Pancreas (tissue), 10 donors: ENCODE measurements around the gene SETBP1. TPM values are rescaled to one million over a fixed set of nuclear protein-coding genes. Genes with fewer than 3 reads are reported as not detected.

ENCODE experiments used
- ATAC-seq, 4 donors: fragments of 200-7000 bp; cut with Tn5 transposase; one replicate each; pipeline versions ENCODE4 v1.8.0 to v1.9.1; 2020; ENCODE audit warnings: mild to moderate bottlenecking in 4 of 4, moderate library complexity in 4 of 4
- DNase-seq, 6 donors: peaks; one replicate each; pipeline ENCODE4 v3.0.0-alpha.2; 2020
- FAIRE-seq: peaks from 2 replicates; lab custom pipeline; 2012; peaks lifted over from hg19 to GRCh38; lab: Jason Lieb, UNC
- H3K27ac ChIP-seq, 4 donors: fragments of 200-600 bp; sonication (generic); 1 replicate in 3 of 4; 2 replicates in 1 of 4; pipeline versions ENCODE4 v1.5.0 to v1.8.0; 2020
- H3K27me3 ChIP-seq, 4 donors: fragments of 200-600 bp; one replicate each; pipeline ENCODE4 v1.8.0; 2021
- H3K36me3 ChIP-seq, 3 donors: fragments of 200-600 bp; sonication (generic) in 1 of 3; one replicate each; pipeline versions ENCODE4 v1.5.0 to v1.8.0; 2020 to 2021
- H3K4me1 ChIP-seq, 3 donors: fragments of 200-600 bp; one replicate each; pipeline ENCODE4 v1.8.0; 2021
- H3K4me3 ChIP-seq, 4 donors: fragments of 200-600 bp; sonication (generic) in 2 of 4; one replicate each; pipeline versions ENCODE4 v1.5.0 to v1.8.0; 2020 to 2021
- H3K9me3 ChIP-seq, 4 donors: fragments of 200-600 bp; one replicate each; pipeline ENCODE4 v1.8.0; 2021
- WGBS, 2 donors: extraction: QIAGEN DNeasy Blood & Tissue Kit; methylation state at CpG; one replicate each; pipeline ENCODE4 v1.1.7; 2013; 5-methylcytosine and 5-hydroxymethylcytosine counted together
- intact Hi-C, 3 donors: fragments of 100-400 bp; cut with DNase I; formaldehyde crosslinking; loops; one replicate each; pipeline versions ENCODE4 v1.11.1 to v1.14.2; 2022
- polyA plus RNA-seq, 2 donors: library from polyadenylated mRNA; stranded (reverse); fragments of 200-250 nt; gene quantifications; one replicate each; pipeline ENCODE4 v1.2.3, GENCODE V29; 2013
- total RNA-seq, 6 donors: library from RNA; stranded (reverse); fragmentation: NEBNext Ultra II Directional in 4 of 6; extraction: Animal tissue kit (Norgen Biotek cat#: 25700) in 4 of 6; gene quantifications; one replicate each; pipeline versions ENCODE4 v1.2.1 to v1.2.4, GENCODE V29; 2021 to 2023
- TF ChIP-seq, protein P1 (sequence below), 4 donors: fragments of 200-600 bp; sonication (generic) in 3 of 4; IDR thresholded peaks; one replicate each; pipeline versions ENCODE4 v1.5.0 to v1.8.0; 2021; ENCODE audit warnings: antibody characterized with exemption in 4 of 4
- donor health status: healthy with polysubstance abuse.
- donor health status: DM: no; HTN: no; CAD: no; lungs with moderate emphysema.
- donor health status: DM: no; HTN: no; CAD: no.
- donor health status: control.
- donor health status: control.
- donor health status: Bipolar disorder and iron deficiency.
- donor health status: DM: yes; HTN: yes; CAD: no.
- donor health status: DM: no; HTN: no; CAD: no.
- donor health status: DM: no; HTN: no; CAD: no.
- donor health status: DM: yes; HTN: yes; CAD: no.

SETBP1 gene
- total and polyA plus RNA-seq, 8 donors: 3.9 to 24.0 (median 18.1) TPM

DNA sequence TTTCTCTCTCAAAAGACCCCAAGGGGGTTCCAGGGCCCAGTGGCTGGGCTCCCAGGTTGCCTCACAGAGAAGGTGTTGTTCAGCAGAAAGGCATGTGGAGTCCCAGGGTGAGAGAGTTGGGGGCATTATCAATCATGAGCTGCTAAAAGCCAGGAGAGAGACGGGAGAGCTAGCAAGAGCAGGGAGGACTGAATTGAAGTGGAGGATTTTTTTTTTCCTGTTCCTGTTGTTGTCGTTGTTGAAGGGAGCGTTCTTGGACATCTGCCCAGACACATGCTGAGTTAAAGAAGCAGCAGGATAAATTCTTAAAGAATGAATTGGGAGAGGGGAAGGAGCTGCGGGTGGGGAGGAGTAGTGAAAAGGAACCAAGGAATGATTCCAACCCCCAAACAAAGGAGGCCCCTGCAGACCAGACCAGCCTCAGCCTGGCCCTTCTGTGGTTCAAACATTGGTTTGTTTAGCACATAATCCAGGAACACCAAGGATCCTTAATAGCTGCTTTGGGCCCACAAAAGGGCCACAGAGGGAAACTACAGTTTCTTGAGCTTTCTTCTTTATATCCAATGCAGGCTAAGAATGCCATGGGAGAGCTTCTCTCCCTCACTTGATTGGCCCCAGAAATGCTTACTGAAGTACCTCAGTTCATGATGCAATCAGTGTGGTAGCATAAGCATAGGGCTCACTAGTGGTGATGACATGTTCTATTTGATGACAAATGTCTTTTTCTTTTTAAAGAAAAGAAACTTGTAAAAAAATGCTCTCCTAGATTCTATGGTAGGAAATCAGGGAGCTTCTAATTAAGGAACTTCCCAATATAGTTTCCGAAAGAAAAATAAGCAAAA is 146.0 kb downstream of the SETBP1 start:
- no peak overlapping the region for H3K4me3 ChIP-seq
- H3K27ac ChIP-seq: peak overlapping the region; percentile 37 to 80 (median 60)
- H3K4me1 ChIP-seq: peaks cover 10 to 42% (median 33%) of the 10 kb centered on the region in 3 donors
- 17 to 19% methylated on average over 5 of the region's 5 CpGs for WGBS, 2 donors
- H3K36me3 ChIP-seq: no peaks in the 10 kb centered on the region
- no peaks in the 10 kb centered on the region for H3K9me3 ChIP-seq
- ATAC-seq: peak; percentile 69 to 79 (median 74)
- DNase-seq: peak in 4 of 6 donors; percentile 57 to 81 (median 68)
- intact Hi-C loops: no loop called here
- H3K27me3 ChIP-seq: no peaks in the 10 kb centered on the region
- FAIRE-seq: no peak
- TF ChIP-seq, protein P1, sequence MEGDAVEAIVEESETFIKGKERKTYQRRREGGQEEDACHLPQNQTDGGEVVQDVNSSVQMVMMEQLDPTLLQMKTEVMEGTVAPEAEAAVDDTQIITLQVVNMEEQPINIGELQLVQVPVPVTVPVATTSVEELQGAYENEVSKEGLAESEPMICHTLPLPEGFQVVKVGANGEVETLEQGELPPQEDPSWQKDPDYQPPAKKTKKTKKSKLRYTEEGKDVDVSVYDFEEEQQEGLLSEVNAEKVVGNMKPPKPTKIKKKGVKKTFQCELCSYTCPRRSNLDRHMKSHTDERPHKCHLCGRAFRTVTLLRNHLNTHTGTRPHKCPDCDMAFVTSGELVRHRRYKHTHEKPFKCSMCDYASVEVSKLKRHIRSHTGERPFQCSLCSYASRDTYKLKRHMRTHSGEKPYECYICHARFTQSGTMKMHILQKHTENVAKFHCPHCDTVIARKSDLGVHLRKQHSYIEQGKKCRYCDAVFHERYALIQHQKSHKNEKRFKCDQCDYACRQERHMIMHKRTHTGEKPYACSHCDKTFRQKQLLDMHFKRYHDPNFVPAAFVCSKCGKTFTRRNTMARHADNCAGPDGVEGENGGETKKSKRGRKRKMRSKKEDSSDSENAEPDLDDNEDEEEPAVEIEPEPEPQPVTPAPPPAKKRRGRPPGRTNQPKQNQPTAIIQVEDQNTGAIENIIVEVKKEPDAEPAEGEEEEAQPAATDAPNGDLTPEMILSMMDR (IDR thresholded peaks at IDR 0.05): no peak

DNA sequence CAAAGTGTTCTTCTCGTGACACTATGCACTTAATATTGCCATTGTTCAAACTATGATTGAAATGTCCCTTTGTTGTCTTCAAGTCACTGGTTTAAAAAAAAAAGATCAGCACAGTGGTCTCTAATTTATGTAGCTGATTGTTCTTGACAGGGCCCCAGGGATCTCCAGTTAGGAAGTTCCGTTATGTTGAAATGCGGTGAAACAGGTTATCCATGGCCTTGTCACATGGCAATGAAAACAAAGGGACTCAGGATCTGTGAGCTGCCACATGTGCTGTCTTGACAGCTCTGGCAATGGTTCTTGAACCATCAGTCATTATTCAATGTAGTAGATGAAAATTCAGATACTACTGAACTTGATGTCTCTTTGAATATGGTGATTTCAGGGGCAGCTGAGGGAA is 147.4 kb downstream of the SETBP1 start:
- TF ChIP-seq, protein P1 (IDR thresholded peaks at IDR 0.05): no peak
- 47 to 48% methylated on average over 3 of the region's 3 CpGs for WGBS, 2 donors
- Histone ChIP-seq H3K9me3 (no peaks in the 10 kb centered on the region), H3K27ac (no peak overlapping the region), H3K4me1 (peaks cover 10 to 32% (median 19%) of the 10 kb centered on the region in 3 donors), H3K36me3 (no peaks in the 10 kb centered on the region), H3K27me3 (no peaks in the 10 kb centered on the region), H3K4me3 (no peak overlapping the region)
- peak in 2 of 4 donors; percentile 43 to 49 for ATAC-seq
- FAIRE-seq: no peak
- no peak for DNase-seq
- intact Hi-C loops: no loop called here

DNA sequence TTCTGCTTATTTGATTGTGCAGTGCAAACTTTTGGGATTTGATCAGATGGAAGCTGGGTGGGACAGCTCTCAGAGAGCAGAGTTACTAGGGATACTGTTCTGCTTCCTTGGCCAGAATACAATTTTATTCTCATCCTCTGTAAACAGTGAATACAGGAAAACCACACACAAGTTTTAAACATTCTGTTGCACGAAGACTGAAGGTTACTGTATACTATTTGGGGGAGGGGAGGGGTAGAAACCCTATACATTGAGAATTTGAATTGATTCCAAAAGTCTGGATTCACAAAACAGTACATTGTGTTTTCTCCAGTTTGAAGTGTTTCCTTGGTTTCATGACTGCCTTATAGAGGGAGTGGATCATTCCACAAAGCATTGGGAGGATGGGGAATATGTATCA is 149.9 kb downstream of the SETBP1 start:
- no peaks in the 10 kb centered on the region for H3K27me3 ChIP-seq
- no peak for FAIRE-seq

DNA sequence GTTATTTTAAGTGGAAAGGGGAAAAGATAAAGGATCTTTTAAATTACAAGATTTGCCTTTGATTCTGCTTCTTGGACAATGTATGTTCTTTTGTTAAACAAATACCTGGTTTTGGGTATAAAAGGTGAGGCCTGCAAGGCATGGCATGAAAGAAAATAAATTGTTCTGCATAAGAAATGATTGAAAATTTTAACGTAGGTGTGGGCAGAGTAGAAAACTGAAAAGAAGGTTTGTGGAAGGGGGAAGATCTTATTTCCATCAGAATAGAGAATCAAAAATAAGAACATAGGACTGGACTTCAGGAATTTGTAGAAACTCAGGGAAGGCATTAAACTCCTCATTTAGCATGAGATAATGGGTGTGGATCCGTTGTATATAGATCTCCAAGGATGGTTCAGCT is 153.1 kb downstream of the SETBP1 start:
- no peaks in the 10 kb centered on the region for H3K36me3 ChIP-seq
- TF ChIP-seq, protein P1 (IDR thresholded peaks at IDR 0.05): no peak
- no peak overlapping the region for H3K4me3 ChIP-seq
- ATAC-seq: no peak
- no peaks in the 10 kb centered on the region for H3K27me3 ChIP-seq
- DNase-seq: no peak
- intact Hi-C loops: no loop called here
- H3K27ac ChIP-seq: no peak overlapping the region
- whole genome bisulfite sequencing, 2 donors: 85% methylated on average over 2 of the region's 2 CpGs
- peaks cover 0 to 6% (median 5%) of the 10 kb centered on the region in 3 donors for H3K4me1 ChIP-seq
- H3K9me3 ChIP-seq: no peaks in the 10 kb centered on the region
- FAIRE-seq: no peak

More for the DNA sequence above, 149.9 kb downstream of the SETBP1 start:
- no peaks in the 10 kb centered on the region for H3K9me3 ChIP-seq
- no peaks in the 10 kb centered on the region for H3K36me3 ChIP-seq
- WGBS, 2 donors: 47 to 50% methylated on average over 1 of the region's 1 CpG
- intact Hi-C loops: no loop called here
- no peak overlapping the region for H3K4me3 ChIP-seq
- TF ChIP-seq, protein P1 (IDR thresholded peaks at IDR 0.05): no peak
- no peak overlapping the region for H3K27ac ChIP-seq
- DNase-seq (no peak), ATAC-seq (no peak)
- H3K4me1 ChIP-seq: peaks cover 10 to 24% (median 24%) of the 10 kb centered on the region in 3 donors
